HG02623 (cell line): ENCODE results near the gene CCDC85C.

ENCODE experiments used
- ATAC-seq: cut with Tn5 transposase; IDR thresholded peaks from one replicate; pipeline ENCODE4 v1.9.1; 2021; ENCODE audit warnings: moderate library complexity; ENCODE audit not compliant: unreplicated experiment

Gene CCDC85C

GRCh38 chr14:99542566-99542965 lies 61.4 kb downstream of the CCDC85C start:
- ATAC-seq = no peak

DNA sequence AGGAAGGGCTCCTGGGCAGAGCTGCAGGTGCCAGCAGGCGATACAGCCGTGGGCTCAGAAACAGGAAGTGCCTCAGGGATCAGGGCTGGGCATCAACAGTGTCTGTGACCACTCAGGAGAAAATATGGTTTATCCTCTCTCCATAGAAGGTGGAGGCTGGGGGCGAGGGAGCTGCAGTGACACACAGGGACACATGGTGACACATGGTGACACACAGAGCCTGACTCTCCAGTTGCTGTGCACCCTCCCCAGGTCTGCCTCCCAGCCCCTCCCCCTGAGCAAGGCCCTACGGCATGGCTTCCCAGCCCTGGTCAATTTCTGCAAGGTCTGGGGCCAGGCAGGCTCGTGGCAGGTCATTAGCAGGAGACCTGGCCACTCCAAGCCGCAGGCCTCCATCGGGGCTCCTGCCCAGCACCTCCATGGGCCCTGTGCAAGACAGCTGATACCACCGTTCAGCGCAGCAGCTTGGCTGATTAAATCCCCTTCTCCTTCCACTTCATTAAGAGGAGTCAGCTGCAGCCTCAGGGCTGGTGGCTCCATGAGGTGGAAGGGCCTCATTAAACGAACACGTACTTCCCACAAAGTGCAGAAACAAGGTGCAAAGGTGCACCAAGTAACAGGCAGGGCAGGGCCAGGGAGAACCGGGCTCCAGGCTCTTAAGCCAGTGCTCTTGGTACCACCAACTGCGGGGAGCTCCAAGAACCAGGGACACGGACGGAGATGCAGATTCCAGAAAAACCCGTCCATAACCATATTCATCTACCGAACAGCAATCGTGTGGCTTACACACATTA lies 62.1 kb downstream of the CCDC85C start:
- ATAC-seq = no peak

GRCh38 chr14:99541211-99541610 lies 62.8 kb downstream of the CCDC85C start:
- ATAC-seq = no peak

DNA sequence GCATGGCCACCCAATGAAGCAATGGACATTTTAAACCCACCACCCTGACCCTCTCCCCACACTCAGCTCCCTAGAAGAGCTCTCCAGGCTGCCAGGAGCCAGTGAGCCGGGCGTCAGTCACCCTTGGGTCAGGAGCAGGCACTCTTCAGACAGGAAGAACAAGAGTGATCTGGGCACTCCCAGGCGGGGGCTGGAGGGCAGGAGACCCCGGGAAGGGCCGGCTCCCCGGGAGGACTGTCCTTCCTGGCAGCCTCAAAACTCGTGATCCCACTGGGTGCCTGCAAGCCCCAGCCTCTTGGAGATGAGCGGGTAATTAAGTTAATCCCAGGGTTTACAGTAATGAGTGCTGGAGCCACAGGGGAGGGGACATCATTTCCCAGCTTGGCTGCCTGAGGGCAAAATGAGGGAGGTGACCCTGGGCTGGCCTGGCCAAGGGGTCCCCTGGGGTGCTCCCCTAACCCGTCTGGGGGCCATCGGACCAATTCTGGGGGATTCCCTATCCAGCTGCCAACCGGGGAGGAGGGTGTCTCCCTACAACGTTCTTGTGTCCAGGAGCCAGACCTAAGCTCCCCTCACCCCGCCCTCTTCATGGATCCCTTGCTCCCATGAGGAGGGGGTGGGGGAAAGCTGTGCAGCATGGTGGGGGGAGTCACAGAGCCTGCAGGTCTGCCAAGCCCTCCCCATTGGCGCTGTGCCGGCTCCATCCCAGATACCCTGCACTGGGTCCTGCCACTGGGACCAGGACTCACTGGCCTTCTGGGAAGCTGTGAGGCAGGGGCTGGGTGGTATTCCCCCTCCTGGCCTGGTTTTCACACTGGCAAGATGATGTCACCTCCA lies 63.6 kb downstream of the CCDC85C start:
- ATAC-seq = no peak

DNA sequence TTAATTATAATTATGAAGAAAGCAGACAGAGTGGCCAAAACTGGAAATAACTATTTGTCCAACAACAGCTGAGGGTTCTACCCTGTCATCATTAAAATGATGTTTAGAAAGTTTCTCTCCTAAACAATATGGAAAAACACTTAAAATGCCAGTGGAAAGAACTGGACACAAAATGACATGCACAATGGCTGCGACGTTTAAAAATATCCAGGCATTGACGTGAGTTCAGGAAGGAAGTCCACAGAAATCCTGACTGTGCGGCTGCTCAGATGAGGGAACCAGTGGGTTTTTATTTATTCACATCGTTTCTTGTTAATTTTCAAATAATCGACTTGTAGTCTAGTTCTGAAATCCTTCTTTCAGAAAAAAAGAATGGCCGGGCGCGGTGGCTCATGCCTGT lies 64.5 kb downstream of the CCDC85C start:
- no peak for ATAC-seq

DNA sequence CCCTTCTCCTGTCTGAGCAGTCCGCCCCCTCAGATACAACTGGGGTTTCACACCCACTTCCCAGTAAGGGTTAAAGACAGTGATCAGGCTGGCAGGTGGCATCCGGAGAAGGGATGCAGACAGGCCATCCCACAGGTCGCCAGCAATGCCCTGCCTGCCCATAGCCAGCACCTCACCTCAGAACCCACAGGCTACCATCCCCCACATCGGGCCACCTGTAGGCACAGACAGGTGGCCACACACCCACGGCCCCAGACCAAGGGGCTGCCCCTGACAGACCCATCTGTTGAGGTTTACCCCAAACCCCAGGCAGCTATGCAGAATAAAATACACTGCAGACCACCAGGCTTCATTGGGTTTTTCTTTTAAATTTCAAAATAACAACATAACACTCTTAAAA lies 65.3 kb downstream of the CCDC85C start:
- no peak for ATAC-seq

DNA sequence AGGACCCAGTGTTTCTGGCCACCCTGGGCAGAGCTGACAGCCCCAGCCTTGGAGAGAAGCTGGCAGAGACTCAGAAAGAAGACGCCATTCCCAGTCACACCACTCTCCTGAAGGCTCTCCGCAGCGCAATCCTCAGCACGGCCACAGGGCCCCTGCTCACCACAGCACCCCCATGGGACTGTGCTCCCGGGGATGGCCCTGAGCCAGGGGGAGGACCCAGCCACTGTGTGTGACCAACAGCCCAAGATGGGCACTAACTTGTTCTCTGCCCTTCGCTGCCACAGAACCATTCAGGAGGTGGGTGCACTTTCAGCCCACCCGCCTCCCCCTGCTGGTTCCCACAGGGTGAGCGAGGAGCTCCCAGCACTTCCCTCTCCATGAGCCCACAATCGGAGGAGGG lies 65.7 kb downstream of the CCDC85C start:
- no peak for ATAC-seq

DNA sequence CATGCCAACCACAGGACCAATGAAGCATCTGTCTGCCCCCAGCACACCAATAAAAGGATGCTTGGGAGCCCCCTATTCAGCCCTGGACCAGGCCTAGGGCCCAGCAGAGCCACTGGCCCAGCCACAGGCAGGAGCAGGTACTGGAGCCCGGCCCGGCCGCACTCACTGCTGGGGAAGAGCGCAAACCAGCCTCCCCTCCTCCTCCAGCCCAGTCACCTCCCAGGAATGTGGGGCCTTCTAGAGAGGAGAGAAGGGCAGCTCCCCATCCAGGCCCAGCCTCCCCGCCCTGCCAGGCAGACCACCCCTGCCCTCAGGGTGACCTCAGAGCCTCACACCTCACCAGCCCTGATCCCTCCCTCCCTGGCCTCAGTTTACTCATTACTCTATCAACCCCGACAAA lies 66.6 kb downstream of the CCDC85C start:
- ATAC-seq = no peak

DNA sequence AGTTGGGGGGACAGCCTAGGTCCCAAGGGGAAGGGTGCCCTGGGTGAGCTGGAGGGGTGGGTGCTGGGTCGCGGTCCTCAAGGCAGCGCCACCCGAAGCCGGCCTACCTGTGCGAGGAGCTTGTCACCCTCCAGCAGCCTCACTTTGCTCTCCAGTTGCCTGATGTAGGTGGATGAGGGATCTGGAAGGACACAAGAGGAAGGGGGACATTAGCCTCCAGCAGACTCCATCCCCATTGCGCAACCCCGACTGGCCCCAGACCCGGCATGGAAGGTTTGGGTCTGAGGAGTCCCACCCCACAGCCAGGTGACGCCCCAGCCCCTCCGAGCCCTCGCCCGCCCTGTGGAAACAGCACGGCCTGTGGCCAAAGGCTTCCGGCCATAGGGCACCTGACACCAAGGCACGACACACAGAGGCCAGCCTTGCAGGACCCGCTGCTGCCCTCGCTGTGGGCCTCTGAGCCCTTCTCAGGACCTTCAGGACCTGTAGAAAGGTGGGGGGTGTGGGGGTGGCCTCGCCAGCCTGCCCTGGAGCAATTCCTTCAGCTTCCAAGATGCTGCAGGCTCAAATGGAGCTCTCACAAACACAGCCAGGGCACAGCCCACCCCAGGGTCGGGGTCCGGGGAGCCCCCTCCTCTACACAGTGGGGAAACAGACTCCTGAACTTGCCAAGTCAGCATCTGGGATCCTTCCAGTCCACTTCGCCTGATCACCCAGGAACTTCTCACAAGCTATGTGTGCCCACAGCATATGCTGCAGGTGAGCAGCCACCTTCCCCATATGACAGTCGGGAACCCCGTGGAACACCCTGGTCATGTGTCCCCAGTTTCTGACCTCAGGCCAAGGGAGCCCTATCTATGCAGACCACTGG lies 67.9 kb downstream of the CCDC85C start:
- no peak for ATAC-seq

GRCh38 chr14:99535448-99535847 lies 68.6 kb downstream of the CCDC85C start:
- no peak for ATAC-seq

GRCh38 chr14:99534863-99535262 lies 69.1 kb downstream of the CCDC85C start:
- no peak for ATAC-seq

DNA sequence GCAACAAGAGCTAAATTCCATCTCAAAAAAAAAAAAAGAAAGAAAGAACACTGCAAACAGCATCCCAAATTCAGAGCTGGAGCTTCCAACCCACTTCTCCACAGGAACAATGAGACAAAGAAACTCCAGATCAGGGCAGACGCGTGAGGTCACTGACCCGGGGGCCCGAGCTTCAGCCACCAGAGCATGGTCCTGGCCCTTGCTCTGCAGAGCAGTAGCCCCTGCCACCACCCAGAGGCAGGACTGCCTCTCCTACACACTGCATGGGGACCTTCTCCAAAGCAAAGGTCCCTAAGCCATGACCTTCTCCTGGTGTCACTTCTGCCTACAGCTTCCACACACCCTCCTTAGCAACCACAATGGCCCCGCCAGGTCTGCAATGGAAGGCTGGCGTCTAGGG lies 69.7 kb downstream of the CCDC85C start:
- no peak for ATAC-seq

- ATAC-seq = no peak
These were observed 71.7 kb downstream of the CCDC85C start for GRCh38 chr14:99532310-99532709.

DNA sequence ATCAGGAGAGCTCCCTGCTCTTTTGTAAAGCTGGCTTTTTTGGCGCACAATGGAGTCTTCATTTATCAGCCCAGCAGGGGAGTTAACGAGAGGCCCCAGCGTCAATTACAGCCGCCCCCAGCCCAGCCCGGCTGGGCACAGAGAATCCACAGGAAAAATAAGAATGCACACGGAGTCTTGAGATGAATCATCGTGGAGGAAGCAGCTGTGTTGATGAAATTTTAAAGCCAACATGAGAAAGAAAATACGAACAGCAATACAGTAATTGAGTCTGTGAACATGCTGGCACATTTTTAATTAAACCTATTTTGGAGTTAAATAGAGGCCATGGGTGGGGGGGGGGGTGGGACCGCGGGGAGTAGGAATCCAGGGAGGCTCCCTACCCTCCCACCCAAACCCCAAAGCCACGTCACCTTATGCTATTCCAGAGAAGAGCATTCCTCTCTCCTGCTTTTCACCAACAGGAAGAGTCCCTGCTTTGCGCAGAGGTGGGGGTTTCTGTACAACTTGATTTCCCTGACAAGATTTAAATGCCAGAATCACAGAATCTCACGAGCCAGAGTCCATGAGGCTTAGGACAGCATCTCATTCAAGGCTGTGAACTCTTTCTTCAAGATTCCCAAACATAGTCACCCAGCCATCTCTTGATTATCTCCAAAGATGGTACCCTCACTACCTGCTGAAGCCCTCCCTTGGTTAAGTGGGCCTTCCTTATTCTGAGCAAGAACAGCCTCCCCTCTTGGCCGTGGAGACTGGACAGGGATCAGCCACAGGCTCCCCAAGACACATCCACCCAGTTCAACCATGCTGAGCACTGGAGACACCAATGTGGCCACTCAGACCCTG lies 72.5 kb downstream of the CCDC85C start:
- ATAC-seq = no peak

DNA sequence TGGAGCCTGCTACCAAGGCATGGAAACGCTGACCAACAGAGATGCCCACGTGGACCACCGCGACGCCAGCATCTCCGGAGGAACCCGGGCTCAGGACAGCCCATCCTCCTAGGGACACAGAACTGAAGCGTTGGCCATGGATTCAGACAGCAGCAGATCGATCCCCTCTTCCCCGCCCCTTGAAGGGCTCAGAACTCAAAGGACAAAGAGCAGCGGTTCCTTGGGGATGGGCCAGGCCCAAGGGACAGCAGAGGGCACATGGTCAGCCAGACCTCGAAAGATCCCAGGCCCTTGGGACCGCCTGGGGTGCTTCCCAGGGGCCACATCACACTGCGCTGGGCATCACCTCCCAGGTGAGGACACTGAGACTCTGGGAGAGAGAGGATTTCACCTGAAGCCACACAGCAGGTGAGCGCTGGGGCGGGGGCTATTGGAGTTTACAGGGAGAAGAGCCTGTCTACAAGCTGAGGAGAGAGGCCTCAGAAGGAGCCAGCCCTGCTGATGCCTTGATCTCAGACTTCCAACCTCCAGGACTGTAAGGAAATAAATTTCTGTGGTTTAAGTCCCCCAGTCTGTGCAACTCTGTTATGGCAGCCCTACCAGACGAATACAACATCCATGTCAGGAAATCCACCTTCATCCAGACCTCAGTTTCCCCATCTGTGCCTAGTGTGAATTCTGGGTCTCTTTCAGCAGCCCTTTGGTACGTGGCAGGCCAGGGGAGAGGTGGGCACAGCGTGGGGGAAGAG lies 73.4 kb downstream of the CCDC85C start:
- no peak for ATAC-seq

- ATAC-seq = no peak
These were observed 74.1 kb downstream of the CCDC85C start for GRCh38 chr14:99529899-99530298.

DNA sequence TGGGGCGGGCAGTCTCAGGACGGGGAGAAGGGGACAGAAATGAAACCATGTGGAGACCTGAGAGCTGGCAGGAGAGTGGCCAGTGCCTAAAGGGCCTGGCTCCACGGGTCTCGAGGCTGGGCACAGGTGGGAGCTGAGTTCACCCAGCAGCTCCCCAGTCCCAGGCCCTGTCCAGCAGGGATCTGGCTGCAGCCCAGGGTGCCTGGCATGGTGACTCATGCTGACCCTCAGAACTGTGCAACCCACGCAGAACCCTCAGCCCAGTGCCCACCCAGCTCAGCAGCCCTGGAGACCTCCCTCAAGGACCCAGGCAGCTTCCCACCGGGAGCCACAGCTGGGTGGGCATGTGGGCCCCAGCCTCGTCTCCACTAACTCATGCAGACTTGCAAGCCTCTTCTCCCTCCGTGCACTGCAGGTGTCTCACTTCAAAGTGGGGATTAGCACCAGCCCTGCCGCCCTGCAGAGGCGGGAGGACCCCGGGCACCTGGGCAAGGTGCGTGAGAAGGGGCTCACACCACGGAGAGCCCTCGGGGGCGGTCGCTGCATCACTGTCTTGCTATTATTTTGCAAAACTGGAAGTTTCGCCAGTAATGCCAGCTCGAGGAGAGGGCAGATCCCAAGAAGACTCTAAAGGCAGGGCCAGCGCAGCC lies 76.5 kb downstream of the CCDC85C start:
- ATAC-seq = no peak

DNA sequence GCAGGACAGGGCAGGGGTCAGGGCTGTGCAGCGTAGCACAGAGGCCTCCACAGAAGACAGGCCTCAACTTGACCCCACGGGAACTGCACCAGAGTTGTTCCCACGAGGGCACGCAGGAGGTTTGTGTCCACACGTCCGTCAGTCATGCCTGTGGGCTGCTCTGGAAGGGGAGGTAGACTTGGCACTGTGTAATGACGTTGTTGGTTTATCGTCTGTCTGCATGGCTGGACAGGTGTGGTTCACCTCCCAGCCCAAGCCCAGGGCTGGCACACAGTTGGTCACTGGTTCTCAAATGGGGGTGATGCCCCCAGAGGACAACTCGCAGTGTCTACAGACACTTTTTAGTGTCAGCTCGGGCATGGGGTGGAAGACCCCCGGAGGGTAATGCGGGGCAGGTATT lies 77.0 kb downstream of the CCDC85C start:
- ATAC-seq = no peak

DNA sequence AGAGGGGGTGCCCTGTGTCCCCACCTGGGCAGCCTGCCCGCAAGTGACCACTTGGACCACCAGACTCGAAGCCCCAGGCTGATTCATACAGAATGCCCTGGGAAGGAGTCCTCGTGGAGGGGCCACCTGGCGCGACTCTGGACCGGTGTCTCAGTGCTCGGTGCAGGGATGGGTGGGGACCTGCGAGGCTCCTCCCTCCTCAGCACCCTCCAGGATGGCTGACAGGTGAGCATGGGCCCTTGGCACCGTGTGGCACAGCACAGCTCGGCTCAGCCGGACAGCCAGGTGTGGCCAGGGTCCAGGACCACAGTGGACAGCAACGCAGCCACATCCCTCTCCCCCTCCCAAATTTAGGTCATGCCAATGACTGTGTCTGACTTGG lies 78.3 kb downstream of the CCDC85C start:
- ATAC-seq = no peak
